Smooth muscle cell (in vitro differentiated cells): ENCODE results near the gene FER. TPM values are rescaled to one million over a fixed set of nuclear protein-coding genes. Genes with fewer than 3 reads are reported as not detected.

Experiments
- DNase-seq: peaks from one replicate; lab custom pipeline; 2025; ENCODE audit not compliant: unreplicated experiment; lab: John Stamatoyannopoulos, UW
- H2AFZ ChIP-seq: fragments of 200-600 bp; sonication (generic); 2 replicates; pipeline ENCODE4 v1.6.0; 2016; ENCODE audit warnings: antibody characterized with exemption, low read depth, mild to moderate bottlenecking
- H3F3A ChIP-seq: fragments of 200-600 bp; sonication (generic); 2 replicates; pipeline ENCODE4 v1.6.0; 2017; ENCODE audit warnings: antibody characterized with exemption, low read depth
- H3K27ac ChIP-seq: fragments of 200-600 bp; sonication (generic); 2 replicates; pipeline ENCODE4 v1.5.1; 2016; ENCODE audit warnings: low read depth, mild to moderate bottlenecking
- H3K27me3 ChIP-seq: fragments of 200-600 bp; sonication (generic); 2 replicates; pipeline ENCODE4 v1.6.1; 2016; ENCODE audit warnings: low read depth, mild to moderate bottlenecking
- H3K36me3 ChIP-seq: fragments of 200-600 bp; sonication (generic); 2 replicates; pipeline ENCODE4 v1.5.1; 2016; ENCODE audit warnings: low read depth
- H3K4me1 ChIP-seq: fragments of 200-600 bp; sonication (generic); 2 replicates; pipeline ENCODE4 v1.5.1; 2016; ENCODE audit warnings: low read depth
- H3K4me2 ChIP-seq: fragments of 200-600 bp; sonication (generic); 2 replicates; pipeline ENCODE4 v1.6.0; 2016; ENCODE audit warnings: mild to moderate bottlenecking
- H3K4me3 ChIP-seq: fragments of 200-600 bp; sonication (generic); 2 replicates; pipeline ENCODE4 v1.5.1; 2016; ENCODE audit warnings: mild to moderate bottlenecking
- H3K79me2 ChIP-seq: fragments of 200-600 bp; sonication (generic); 2 replicates; pipeline ENCODE4 v1.6.0; 2016; ENCODE audit warnings: low read depth, mild to moderate bottlenecking
- H3K9ac ChIP-seq: fragments of 200-600 bp; sonication (generic); 2 replicates; pipeline ENCODE4 v1.6.0; 2016; ENCODE audit warnings: low read depth
- H3K9me3 ChIP-seq: fragments of 200-600 bp; sonication (generic); replicated peaks from 2 replicates; pipeline ENCODE4 v1.5.1; 2016; ENCODE audit warnings: low read depth
- H4K20me1 ChIP-seq: fragments of 200-600 bp; sonication (generic); 2 replicates; pipeline ENCODE4 v1.6.0; 2016; ENCODE audit warnings: low read depth
- CTCF ChIP-seq: fragments of 200-600 bp; sonication (generic); IDR thresholded peaks from 2 replicates; pipeline ENCODE4 v1.5.1; 2017; ENCODE audit warnings: borderline replicate concordance, mild to moderate bottlenecking, antibody characterized with exemption; ENCODE audit not compliant: insufficient read depth, poor library complexity, severe bottlenecking
- WGBS: methylation state at CpG from one replicate; pipeline ENCODE4 v1.1.7; 2016; ENCODE audit warnings: low lambda C conversion rate; 5-methylcytosine and 5-hydroxymethylcytosine counted together
- polyA plus RNA-seq: library from polyadenylated mRNA; unstranded; fragments of >200 nt; fragmentation: Nextera tagmentation; extraction: Ambion mirVana; gene quantifications from 2 replicates; pipeline ENCODE4 v1.2.1, GENCODE V29; 2016
- total RNA-seq: library from RNA; depleted of rRNA; stranded (reverse); fragments of >200 nt; gene quantifications from 2 replicates; pipeline ENCODE4 v1.2.3, GENCODE V29; 2014

FER gene
- total and polyA plus RNA-seq, 2 experiments from 2014 or later: 15.6 to 16.4 TPM

- H3K9ac ChIP-seq: no peak overlapping the region
- H3K4me1 ChIP-seq: no peaks in the 10 kb centered on the region
- DNase-seq: no peak
- no peaks in the 10 kb centered on the region for H3K36me3 ChIP-seq
- H3K27me3 ChIP-seq: no peaks in the 10 kb centered on the region
- H3K27ac ChIP-seq: no peak overlapping the region
- no peak overlapping the region for H2AFZ ChIP-seq
- no peak overlapping the region for H3K4me3 ChIP-seq
- TF ChIP-seq CTCF: no peak
- no peaks in the 10 kb centered on the region for H3K9me3 ChIP-seq
- H3K4me2 ChIP-seq: no peak overlapping the region
- H3K79me2 ChIP-seq: no peaks in the 10 kb centered on the region
- H4K20me1 ChIP-seq: no peaks in the 10 kb centered on the region
- H3F3A ChIP-seq: no peaks in the 10 kb centered on the region
Observed at GRCh38 chr5:108720391-108720790, 27.3 kb upstream of the FER start.

- Histone ChIP-seq H3K4me2 (peak overlapping the region; percentile 93), H3K9ac (no peak overlapping the region), H3K27ac (peak overlapping the region; percentile 86), H3K4me1 (peaks cover 9% of the 10 kb centered on the region), H3K36me3 (no peaks in the 10 kb centered on the region), H3K27me3 (no peaks in the 10 kb centered on the region), H4K20me1 (no peaks in the 10 kb centered on the region), H3K79me2 (no peaks in the 10 kb centered on the region), H2AFZ (peak overlapping the region; percentile 88), H3K4me3 (peak overlapping the region; percentile 66), H3K9me3 (no peaks in the 10 kb centered on the region), H3F3A (peaks cover 8% of the 10 kb centered on the region)
- TF ChIP-seq CTCF: no peak
- 78% methylated on average over 6 of the region's 6 CpGs for WGBS
- DNase-seq: no peak
Observed at GRCh38 chr5:108726446-108727235, 21.1 kb upstream of the FER start.

GRCh38 chr5:108727236-108727650 lies 20.5 kb upstream of the FER start:
- 12% methylated on average over 8 of the region's 8 CpGs for WGBS
- no peak for DNase-seq
- no peaks in the 10 kb centered on the region for H4K20me1 ChIP-seq
- H3K9me3 ChIP-seq: no peaks in the 10 kb centered on the region
- H3K9ac ChIP-seq: peak overlapping the region; percentile 87
- no peaks in the 10 kb centered on the region for H3K79me2 ChIP-seq
- H3F3A ChIP-seq: peaks cover 8% of the 10 kb centered on the region
- H2AFZ ChIP-seq: peak overlapping the region; percentile 88
- H3K4me2 ChIP-seq: peak overlapping the region; percentile 93
- peak overlapping the region; percentile 86 for H3K27ac ChIP-seq
- peak overlapping the region; percentile 66 for H3K4me3 ChIP-seq
- no peak for TF ChIP-seq CTCF
- H3K36me3 ChIP-seq: no peaks in the 10 kb centered on the region
- H3K4me1 ChIP-seq: peaks cover 9% of the 10 kb centered on the region
- no peaks in the 10 kb centered on the region for H3K27me3 ChIP-seq
